Glutamatergic neuron (in vitro differentiated cells): ENCODE data around the gene SYT2. TPM values are rescaled to one million over a fixed set of nuclear protein-coding genes. Genes with fewer than 3 reads are reported as not detected.

Source experiments
- DNase-seq: peaks from one replicate; pipeline ENCODE4 v3.0.0; 2022
- H3K27ac Mint-ChIP-seq: one replicate; pipeline ENCODE4 v1.8.0; 2020; ENCODE audit warnings: mild to moderate bottlenecking, mixed read lengths, inconsistent platforms; ENCODE audit not compliant: unreplicated experiment
- H3K27me3 Mint-ChIP-seq: one replicate; pipeline ENCODE4 v1.8.0; 2020; ENCODE audit warnings: mild to moderate bottlenecking, moderate library complexity, mixed read lengths, inconsistent platforms; ENCODE audit not compliant: unreplicated experiment
- H3K36me3 Mint-ChIP-seq: one replicate; pipeline ENCODE4 v1.8.0; 2020; ENCODE audit warnings: mild to moderate bottlenecking, mixed read lengths, inconsistent platforms; ENCODE audit not compliant: unreplicated experiment
- H3K4me1 Mint-ChIP-seq: one replicate; pipeline ENCODE4 v1.8.0; 2020; ENCODE audit warnings: mild to moderate bottlenecking, low read depth, mixed read lengths, inconsistent platforms; ENCODE audit not compliant: unreplicated experiment
- H3K4me3 Mint-ChIP-seq: one replicate; pipeline ENCODE4 v1.8.0; 2020; ENCODE audit warnings: mild to moderate bottlenecking, mixed read lengths, inconsistent platforms; ENCODE audit not compliant: unreplicated experiment
- H3K9me3 Mint-ChIP-seq: one replicate; pipeline ENCODE4 v1.8.0; 2020; ENCODE audit warnings: mild to moderate bottlenecking, moderate library complexity, mixed read lengths, inconsistent platforms; ENCODE audit not compliant: unreplicated experiment
- total RNA-seq: library from RNA; stranded (reverse); fragmentation: NEBNext Ultra II Directional; extraction: Animal tissue kit (Norgen Biotek cat#: 25700); gene quantifications from one replicate; pipeline ENCODE4 v1.2.1, GENCODE V29; 2021; ENCODE audit not compliant: unreplicated experiment
- TF ChIP-seq, protein P1 (sequence below): fragments of 200-600 bp; sonication (generic); IDR thresholded peaks from one replicate; pipeline ENCODE4 v1.5.0; 2021; ENCODE audit not compliant: partially characterized antibody, unreplicated experiment

SYT2 gene
- total RNA-seq, 1 donor from 2014 or later: 2.6 TPM

DNA sequence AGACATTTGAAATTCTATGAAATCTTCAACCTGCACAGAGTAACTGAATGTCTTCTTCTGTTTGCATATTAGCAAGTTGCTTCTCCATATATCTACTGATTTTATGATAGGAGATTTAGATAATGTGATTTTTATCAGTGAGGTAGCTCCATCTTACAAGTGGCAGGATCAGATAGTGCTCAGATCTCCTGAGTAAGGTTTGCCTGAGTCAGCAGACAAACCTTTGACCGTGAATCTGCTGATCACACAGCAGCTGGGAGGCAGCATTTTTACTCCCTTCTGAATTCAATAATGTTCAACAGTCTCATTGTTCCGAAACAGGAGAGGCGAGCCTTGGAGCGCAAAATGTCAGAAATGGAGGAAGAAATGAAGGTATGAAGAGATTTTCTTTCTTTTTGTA is 141.4 kb downstream of the SYT2 start:
- H3K4me1 Mint-ChIP-seq: peaks cover 36% of the 10 kb centered on the region

DNA sequence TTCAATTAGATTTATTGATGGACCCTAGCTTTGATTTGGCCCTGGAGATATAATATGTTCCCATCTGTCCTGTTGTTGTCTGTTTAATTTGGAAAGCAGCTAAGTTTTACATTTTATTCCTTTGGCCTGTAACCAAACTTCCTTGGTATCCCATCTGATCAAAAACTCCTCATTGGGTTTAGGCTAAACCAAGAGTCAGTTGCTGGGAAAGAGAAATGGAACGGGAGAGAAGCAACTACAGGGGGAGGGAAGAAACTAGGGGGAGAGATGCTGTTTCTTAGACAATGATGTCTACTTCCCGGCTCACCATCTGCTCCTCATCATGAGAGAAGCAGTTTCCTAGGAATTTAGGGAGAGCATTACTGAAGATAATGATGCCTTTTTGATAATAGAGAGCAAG is 141.8 kb downstream of the SYT2 start:
- no peaks in the 10 kb centered on the region for H3K36me3 Mint-ChIP-seq
- H3K4me1 Mint-ChIP-seq: peaks cover 36% of the 10 kb centered on the region
- DNase-seq: no peak
- H3K27me3 Mint-ChIP-seq: no peaks in the 10 kb centered on the region
- H3K4me3 Mint-ChIP-seq: peak overlapping the region; percentile 49
- H3K9me3 Mint-ChIP-seq: no peaks in the 10 kb centered on the region
- TF ChIP-seq, protein P1, sequence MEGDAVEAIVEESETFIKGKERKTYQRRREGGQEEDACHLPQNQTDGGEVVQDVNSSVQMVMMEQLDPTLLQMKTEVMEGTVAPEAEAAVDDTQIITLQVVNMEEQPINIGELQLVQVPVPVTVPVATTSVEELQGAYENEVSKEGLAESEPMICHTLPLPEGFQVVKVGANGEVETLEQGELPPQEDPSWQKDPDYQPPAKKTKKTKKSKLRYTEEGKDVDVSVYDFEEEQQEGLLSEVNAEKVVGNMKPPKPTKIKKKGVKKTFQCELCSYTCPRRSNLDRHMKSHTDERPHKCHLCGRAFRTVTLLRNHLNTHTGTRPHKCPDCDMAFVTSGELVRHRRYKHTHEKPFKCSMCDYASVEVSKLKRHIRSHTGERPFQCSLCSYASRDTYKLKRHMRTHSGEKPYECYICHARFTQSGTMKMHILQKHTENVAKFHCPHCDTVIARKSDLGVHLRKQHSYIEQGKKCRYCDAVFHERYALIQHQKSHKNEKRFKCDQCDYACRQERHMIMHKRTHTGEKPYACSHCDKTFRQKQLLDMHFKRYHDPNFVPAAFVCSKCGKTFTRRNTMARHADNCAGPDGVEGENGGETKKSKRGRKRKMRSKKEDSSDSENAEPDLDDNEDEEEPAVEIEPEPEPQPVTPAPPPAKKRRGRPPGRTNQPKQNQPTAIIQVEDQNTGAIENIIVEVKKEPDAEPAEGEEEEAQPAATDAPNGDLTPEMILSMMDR: no peak
- H3K27ac Mint-ChIP-seq: peak overlapping the region; percentile 56

More for the DNA sequence above, 141.4 kb downstream of the SYT2 start:
- DNase-seq: no peak
- peak overlapping the region; percentile 23 for H3K4me3 Mint-ChIP-seq
- TF ChIP-seq, protein P1: no peak
- peak overlapping the region; percentile 56 for H3K27ac Mint-ChIP-seq
- H3K9me3 Mint-ChIP-seq: no peaks in the 10 kb centered on the region
- no peaks in the 10 kb centered on the region for H3K36me3 Mint-ChIP-seq
- no peaks in the 10 kb centered on the region for H3K27me3 Mint-ChIP-seq

DNA sequence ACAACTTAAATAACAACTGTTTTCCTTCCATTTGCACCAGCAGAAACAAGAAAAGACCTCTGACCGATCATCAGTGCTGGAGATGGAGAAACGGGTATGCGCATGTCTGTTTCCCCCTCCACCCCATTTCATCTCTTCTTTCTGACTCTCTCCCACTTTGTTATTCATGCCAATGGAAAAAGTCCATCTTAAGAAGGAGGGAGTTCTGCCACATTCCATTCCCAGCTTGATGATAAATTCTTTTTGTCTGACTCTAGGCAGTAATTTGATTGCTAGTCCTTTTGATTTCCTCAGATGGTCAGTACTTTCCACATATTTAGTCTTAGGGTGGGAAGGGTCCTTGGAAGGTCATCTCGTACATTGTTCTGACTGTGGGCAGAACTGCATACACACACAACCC is 142.5 kb downstream of the SYT2 start:
- Mint-ChIP-seq H3K9me3 (no peaks in the 10 kb centered on the region), H3K27ac (no peak overlapping the region), H3K36me3 (no peaks in the 10 kb centered on the region), H3K4me3 (no peak overlapping the region), H3K4me1 (peaks cover 36% of the 10 kb centered on the region), H3K27me3 (no peaks in the 10 kb centered on the region)
- DNase-seq: no peak
- TF ChIP-seq, protein P1: no peak

DNA sequence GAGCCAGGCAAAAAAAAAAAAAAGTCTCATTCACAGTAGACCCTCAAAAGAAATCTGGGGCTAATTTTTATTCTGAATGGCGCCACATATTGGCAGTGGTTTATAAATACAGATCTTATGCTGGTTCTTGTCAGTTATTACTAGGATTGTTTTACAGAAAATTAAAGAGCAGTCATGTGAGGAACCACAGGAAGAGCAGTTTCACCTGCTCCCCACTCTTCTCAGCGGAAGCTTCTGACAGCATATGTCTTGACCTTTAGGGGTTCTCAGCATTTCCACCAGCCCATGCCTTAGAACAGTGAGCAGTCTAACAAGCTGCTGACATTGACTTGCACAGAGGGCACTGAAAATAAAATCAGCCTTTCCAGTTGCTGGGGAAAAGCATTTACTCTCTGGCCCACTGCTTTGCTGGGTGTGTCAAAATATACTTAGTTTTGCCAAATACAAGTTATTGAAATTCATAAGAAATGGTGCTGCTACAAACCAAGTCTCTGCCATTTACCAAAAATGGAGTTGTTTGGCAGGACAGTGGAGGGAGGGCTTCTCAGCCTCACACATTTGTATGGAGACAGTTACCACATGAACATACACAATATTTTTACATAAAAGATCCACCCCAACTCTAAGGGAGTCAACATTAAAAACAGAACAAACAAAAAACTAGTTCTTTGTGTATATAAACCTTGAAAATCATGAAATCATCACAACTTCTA is 144.2 kb downstream of the SYT2 start:
- no peaks in the 10 kb centered on the region for H3K9me3 Mint-ChIP-seq
- H3K36me3 Mint-ChIP-seq: no peaks in the 10 kb centered on the region
- H3K4me1 Mint-ChIP-seq: peaks cover 33% of the 10 kb centered on the region
- H3K27me3 Mint-ChIP-seq: no peaks in the 10 kb centered on the region
- no peak overlapping the region for H3K27ac Mint-ChIP-seq
- H3K4me3 Mint-ChIP-seq: no peak overlapping the region
- TF ChIP-seq, protein P1: no peak
- DNase-seq: no peak

DNA sequence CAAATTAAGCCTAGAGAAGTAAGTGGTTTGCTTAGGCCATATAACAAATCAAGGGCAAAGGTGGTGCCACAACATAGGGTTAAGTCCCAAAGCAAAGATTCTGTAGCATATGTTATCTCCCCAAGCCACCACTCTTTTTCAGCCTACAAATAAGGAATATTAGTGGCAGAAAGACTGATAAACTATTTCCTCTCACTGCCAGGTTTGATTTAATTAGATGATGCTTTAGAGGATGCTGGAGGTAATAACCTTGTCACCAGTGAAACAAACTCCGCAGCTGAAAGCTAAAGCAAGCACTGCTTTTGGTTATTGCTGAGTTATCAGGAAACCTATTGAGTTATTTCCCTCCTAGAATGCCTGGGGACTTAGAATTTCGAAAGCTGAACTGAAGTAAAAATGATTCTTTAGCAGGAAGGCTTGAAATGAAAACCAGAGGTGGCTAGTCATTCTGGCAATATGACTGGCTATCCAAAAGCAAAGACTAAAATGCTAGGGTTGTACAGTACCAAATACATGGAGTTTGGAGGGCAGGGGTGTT is 145.2 kb downstream of the SYT2 start:
- H3K27me3 Mint-ChIP-seq: no peaks in the 10 kb centered on the region
- TF ChIP-seq, protein P1: no peak

More for the DNA sequence above, 145.2 kb downstream of the SYT2 start:
- DNase-seq: no peak
- Mint-ChIP-seq H3K4me1 (peaks cover 24% of the 10 kb centered on the region), H3K4me3 (no peak overlapping the region), H3K36me3 (no peaks in the 10 kb centered on the region), H3K27ac (no peak overlapping the region), H3K9me3 (no peaks in the 10 kb centered on the region)
